ENCODE data around the gene AHCY.

AHCY gene

GRCh38 chr20:34231634-34232033 lies 71.5 kb downstream of the AHCY start:
- no peak for DNase-seq (ENCODE audit: low read depth)
- TF ChIP-seq, protein P1, sequence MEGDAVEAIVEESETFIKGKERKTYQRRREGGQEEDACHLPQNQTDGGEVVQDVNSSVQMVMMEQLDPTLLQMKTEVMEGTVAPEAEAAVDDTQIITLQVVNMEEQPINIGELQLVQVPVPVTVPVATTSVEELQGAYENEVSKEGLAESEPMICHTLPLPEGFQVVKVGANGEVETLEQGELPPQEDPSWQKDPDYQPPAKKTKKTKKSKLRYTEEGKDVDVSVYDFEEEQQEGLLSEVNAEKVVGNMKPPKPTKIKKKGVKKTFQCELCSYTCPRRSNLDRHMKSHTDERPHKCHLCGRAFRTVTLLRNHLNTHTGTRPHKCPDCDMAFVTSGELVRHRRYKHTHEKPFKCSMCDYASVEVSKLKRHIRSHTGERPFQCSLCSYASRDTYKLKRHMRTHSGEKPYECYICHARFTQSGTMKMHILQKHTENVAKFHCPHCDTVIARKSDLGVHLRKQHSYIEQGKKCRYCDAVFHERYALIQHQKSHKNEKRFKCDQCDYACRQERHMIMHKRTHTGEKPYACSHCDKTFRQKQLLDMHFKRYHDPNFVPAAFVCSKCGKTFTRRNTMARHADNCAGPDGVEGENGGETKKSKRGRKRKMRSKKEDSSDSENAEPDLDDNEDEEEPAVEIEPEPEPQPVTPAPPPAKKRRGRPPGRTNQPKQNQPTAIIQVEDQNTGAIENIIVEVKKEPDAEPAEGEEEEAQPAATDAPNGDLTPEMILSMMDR (IDR thresholded peaks at IDR 0.05; ENCODE audit: low read length, missing control alignments), result no peak
- H3K4me3 ChIP-seq (replicated peaks; ENCODE audit: low read depth, low read length), result no peak overlapping the region

Measured in fibroblast of pulmonary artery (primary cell).